AG04450 (cell line): ENCODE results near the gene PPIL1. TPM values are rescaled to one million over a fixed set of nuclear protein-coding genes. Genes with fewer than 3 reads are reported as not detected.

Experiments used
- CTCF ChIA-PET: fragments of 300-600, 350-600 bp; formaldehyde crosslinking; extraction: SDS; loops from one replicate; lab custom pipeline; 2022; ENCODE audit warnings: antibody characterized with exemption, inconsistent platforms; lab: Charles Lee
- POLR2A ChIA-PET: fragments of 350-600 bp; formaldehyde crosslinking; extraction: SDS; loops from one replicate; lab custom pipeline; 2021; ENCODE audit warnings: antibody characterized with exemption, inconsistent platforms; lab: Yijun Ruan, JAX
- DNase-seq: peaks from one replicate; pipeline ENCODE4 v3.0.0-alpha.2; 2011; ENCODE audit warnings: low read depth, low spot score
- H3K27ac ChIP-seq: one replicate; pipeline ENCODE4 v1.5.1; 2012; ENCODE audit warnings: low read depth, low read length, control low read depth
- H3K27me3 ChIP-seq: one replicate; pipeline ENCODE4 v1.6.0; 2012; ENCODE audit warnings: low read length; ENCODE audit not compliant: control insufficient read depth, insufficient read depth
- H3K4me3 ChIP-seq: 2 replicates; pipeline ENCODE4 v1.5.1; 2011; ENCODE audit warnings: mild to moderate bottlenecking, low read depth, low read length, control low read depth
- H3K9me3 ChIP-seq: 2 replicates; pipeline ENCODE4 v1.5.1; 2012; ENCODE audit warnings: low read length; ENCODE audit not compliant: control insufficient read depth, insufficient read depth
- polyA plus RNA-seq: library from polyadenylated mRNA; depleted of rRNA; stranded (reverse); fragments of >200 nt; gene quantifications from 2 replicates; pipeline ENCODE4 v1.2.3, GENCODE V29; 2011
- TF ChIP-seq, protein P1 (sequence below): IDR thresholded peaks from 2 replicates; pipeline ENCODE4 v1.5.1; 2011; ENCODE audit warnings: low read depth, low read length, control low read depth, inconsistent platforms

PPIL1 gene
- polyA plus RNA-seq, 1 experiment: 40.7 TPM

- CTCF ChIA-PET: no interaction called here
- DNase-seq: no peak
- POLR2A ChIA-PET: interaction anchor here (1.0 kb wide), 1 partner anchor 13 kb away, joined by 4 read pairs; no protein-coding TSS in a partner anchor
- peaks cover 32% of the 10 kb centered on the region for H3K27me3 ChIP-seq
- peak overlapping the region; percentile 60 for H3K4me3 ChIP-seq
- H3K9me3 ChIP-seq: no peaks in the 10 kb centered on the region; the same call in 1 of the 2 replicates
- TF ChIP-seq, protein P1, sequence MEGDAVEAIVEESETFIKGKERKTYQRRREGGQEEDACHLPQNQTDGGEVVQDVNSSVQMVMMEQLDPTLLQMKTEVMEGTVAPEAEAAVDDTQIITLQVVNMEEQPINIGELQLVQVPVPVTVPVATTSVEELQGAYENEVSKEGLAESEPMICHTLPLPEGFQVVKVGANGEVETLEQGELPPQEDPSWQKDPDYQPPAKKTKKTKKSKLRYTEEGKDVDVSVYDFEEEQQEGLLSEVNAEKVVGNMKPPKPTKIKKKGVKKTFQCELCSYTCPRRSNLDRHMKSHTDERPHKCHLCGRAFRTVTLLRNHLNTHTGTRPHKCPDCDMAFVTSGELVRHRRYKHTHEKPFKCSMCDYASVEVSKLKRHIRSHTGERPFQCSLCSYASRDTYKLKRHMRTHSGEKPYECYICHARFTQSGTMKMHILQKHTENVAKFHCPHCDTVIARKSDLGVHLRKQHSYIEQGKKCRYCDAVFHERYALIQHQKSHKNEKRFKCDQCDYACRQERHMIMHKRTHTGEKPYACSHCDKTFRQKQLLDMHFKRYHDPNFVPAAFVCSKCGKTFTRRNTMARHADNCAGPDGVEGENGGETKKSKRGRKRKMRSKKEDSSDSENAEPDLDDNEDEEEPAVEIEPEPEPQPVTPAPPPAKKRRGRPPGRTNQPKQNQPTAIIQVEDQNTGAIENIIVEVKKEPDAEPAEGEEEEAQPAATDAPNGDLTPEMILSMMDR: peak; percentile 26
- H3K27ac ChIP-seq: no peak overlapping the region
Measured at GRCh38 chr6:36839749-36840431, 34.7 kb downstream of the PPIL1 start.

- peak within 1 kb of the TSS; percentile 60 for H3K4me3 ChIP-seq
- peaks cover 36% of the 10 kb centered on the region for H3K27me3 ChIP-seq
- TF ChIP-seq, protein P1: no peak
- ChIA-PET CTCF (no interaction called here), POLR2A (no interaction called here)
- H3K9me3 ChIP-seq: no peaks in the 10 kb centered on the region; the same call in 1 of the 2 replicates
- DNase-seq: no peak
- no peak within 1 kb of the TSS for H3K27ac ChIP-seq
Measured at GRCh38 chr6:36838896-36839748, 35.5 kb downstream of the PPIL1 start, which contains the start of gene CPNE5. CPNE5 (minus strand) TSS chr6:36839444; CDS start chr6:36839377, 67 bp downstream.

- Histone ChIP-seq H3K27me3 (peaks cover 36% of the 10 kb centered on the region), H3K27ac (no peak overlapping the region), H3K9me3 (no peaks in the 10 kb centered on the region; the same call in 1 of the 2 replicates), H3K4me3 (no peak overlapping the region)
- TF ChIP-seq, protein P1: no peak
- POLR2A ChIA-PET: no interaction called here
- DNase-seq: no peak
- CTCF ChIA-PET: no interaction called here
Measured at GRCh38 chr6:36837686-36838085, 36.9 kb downstream of the PPIL1 start.

DNA sequence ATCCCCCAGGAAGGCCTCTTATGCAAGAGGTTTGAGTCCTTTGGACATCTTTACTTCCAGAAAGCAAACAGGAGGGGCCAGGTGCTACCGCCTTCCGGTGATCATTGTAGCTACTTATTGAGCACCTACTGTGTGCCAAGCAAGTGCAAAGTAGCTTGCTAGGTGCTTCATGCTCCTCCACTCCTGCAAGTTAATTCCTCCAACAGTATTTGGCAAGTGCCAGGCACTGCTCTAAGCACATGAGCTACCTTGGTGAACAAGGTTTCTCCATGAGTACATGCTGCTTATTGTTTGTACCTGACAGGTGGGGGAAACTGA lies 37.6 kb downstream of the PPIL1 start:
- Histone ChIP-seq H3K27ac (no peak overlapping the region), H3K9me3 (no peaks in the 10 kb centered on the region; the same call in 1 of the 2 replicates), H3K27me3 (peaks cover 36% of the 10 kb centered on the region), H3K4me3 (no peak overlapping the region)
- TF ChIP-seq, protein P1: no peak
- CTCF ChIA-PET: no interaction called here
- POLR2A ChIA-PET: no interaction called here
- no peak for DNase-seq
